ENCODE results near the gene RSBN1L. TPM values are rescaled to one million over a fixed set of nuclear protein-coding genes. Genes with fewer than 3 reads are reported as not detected.
A peak's percentile ranks its signal among the peaks of the same experiment; 100 is the strongest.
"Not testable (repeated sequence)": the region's sequence is repeated elsewhere in the genome, so short reads cannot be mapped to it uniquely, and the experiment has no call there.

Gene RSBN1L
- total RNA-seq: 10 to 100 TPM; 14.9 to 19.2 TPM

DNA sequence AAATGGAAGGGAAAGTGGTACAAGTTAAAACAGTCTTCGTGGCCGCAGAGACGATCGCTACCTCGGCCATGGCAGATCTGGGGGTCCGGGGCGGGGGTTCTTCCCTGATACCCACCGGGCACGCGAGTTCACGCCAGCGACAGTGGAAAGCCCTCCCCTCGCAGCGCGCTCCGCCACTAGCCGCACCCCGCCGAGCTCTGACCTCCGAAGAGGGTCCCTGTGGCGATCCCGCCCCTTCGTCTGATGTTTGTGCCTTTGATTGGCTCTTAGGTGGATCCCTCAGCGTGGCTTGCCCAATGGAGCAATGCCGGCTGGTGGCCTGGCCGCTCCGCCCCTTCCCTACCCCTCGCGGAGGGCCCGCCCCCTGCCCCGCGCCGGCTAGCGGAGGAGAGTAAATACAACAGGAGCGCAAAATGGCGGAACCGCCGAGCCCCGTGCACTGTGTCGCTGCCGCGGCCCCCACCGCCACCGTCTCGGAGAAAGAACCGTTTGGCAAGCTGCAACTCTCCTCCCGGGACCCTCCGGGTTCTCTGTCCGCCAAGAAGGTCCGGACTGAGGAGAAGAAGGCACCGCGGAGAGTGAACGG, at the start of gene RSBN1L:
TSS of gene RSBN1L (plus strand) at position 403 of the 586 bp plus-strand sequence. CDS start at position 414, 11 bp downstream.
- DNase-seq: peak; percentile 99
- peaks cover 44% of the 10 kb centered on the region for H3K4me1 Mint-ChIP-seq (ENCODE audit: low read depth)
- H3K27ac Mint-ChIP-seq: peak within 1 kb of the TSS; percentile 96
- no peaks in the 10 kb centered on the region for H3K9me3 Mint-ChIP-seq
- H3K27me3 Mint-ChIP-seq (ENCODE audit: low read depth): no peaks in the 10 kb centered on the region
- H3K36me3 Mint-ChIP-seq (ENCODE audit: insufficient read depth in 2 of 2): peaks cover 8% of the 10 kb centered on the region in 2 donors
- H3K4me3 Mint-ChIP-seq: peak within 1 kb of the TSS; percentile 98 to 99
- ATAC-seq (replicated peaks in 1 of 2): peak; percentile 97 to 98

DNA sequence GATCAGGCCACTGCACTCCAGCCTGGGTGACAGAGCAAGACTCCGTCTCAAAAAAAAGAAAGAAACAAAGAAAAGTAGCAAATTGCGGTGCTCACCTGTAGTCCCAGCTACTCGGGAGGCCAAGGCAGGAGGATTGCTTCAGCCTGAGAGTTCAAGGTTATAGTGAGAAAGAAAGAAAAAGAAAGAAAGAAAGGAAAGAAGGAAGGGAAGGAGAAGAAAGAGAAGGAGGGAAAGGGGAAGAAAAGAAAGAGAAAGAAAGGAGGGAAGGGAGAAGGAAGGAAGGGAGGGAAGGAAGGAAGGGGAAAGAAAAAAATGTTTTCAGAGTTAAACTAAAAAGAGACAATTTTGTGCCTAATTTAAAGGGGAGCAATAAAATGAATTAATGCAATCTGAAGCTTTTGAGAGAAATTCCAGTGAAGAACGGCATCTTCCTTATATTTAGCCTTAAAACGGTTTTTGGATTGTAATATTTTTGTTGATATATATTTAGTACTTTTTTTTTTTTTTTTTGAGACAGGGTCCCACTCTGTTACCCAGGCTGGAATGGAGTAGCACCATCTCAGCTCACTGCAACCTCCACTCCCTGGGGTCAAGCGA, 47.4 kb upstream of the RSBN1L start:
- DNase-seq (no peak), ATAC-seq (replicated peaks in 1 of 2) (no peak)
- Mint-ChIP-seq H3K9me3 (no peaks in the 10 kb centered on the region), H3K4me1 (ENCODE audit: low read depth) (no peaks in the 10 kb centered on the region), H3K27me3 (ENCODE audit: low read depth) (no peaks in the 10 kb centered on the region), H3K4me3 (no peak overlapping the region), H3K27ac (no peak overlapping the region), H3K36me3 (ENCODE audit: insufficient read depth in 2 of 2) (no peaks in the 10 kb centered on the region)

DNA sequence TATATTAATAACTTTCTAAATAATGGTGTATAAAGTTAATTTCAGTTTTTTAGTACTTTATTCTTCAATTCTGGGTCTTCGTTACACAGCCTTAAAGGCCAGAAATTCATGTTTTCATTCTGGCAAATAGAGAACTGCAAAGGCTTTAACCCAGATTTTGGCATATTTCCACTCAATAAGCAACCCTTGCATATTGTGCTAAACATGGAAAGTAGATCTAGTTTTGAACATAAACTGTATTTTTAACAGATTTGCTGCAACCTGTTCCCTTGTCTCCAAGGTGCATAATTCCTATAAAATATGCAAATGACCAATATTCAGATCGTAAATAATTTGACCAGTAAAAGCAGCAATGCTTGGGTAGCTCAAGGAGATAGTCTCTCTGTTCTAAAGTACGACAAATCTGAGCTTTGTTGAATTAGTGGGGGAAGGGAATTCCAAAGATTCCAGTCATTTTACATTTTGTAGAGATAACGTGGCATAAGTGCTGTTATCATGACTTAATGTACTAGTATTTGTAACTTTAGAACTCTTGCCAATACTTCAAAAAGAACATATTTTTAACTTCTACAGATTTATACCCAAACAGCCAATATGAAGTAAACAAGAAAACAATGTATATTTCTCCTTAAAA, 46.4 kb upstream of the RSBN1L start:
- Mint-ChIP-seq H3K4me1 (ENCODE audit: low read depth) (no peaks in the 10 kb centered on the region), H3K4me3 (no peak overlapping the region), H3K27ac (no peak overlapping the region), H3K27me3 (ENCODE audit: low read depth) (no peaks in the 10 kb centered on the region), H3K9me3 (no peaks in the 10 kb centered on the region), H3K36me3 (ENCODE audit: insufficient read depth in 2 of 2) (no peaks in the 10 kb centered on the region)
- ATAC-seq (replicated peaks in 1 of 2) (no peak), DNase-seq (no peak)

DNA sequence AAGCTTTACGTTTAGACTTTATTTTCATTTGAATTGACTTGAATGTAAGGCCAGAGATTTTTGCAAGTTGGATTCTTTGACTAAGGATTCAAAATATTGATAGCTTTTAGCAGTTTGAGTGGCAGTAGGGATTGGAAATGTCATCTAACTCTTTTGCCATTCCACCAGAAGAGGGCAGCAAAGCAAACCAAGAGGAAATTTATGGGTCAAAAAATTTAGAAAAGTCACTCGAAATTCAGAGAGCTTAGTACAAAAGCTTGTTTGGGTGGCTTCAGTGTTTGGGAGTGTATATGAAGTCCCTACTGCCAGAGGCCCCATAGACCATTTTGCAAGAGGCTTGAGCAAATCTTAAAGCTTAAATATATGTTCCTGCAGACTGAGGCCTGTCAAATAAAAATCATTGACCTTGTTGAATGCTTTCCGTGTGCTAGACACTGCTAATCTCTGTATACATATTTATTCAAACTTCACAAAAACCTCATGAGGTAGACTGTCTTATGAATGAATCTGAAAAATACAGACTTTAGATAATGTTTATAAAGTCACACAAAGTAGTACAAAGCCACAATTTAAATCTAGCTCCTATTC, 44.6 kb upstream of the RSBN1L start:
- DNase-seq: peak; percentile 15 to 44
- Mint-ChIP-seq H3K36me3 (ENCODE audit: insufficient read depth in 2 of 2) (no peaks in the 10 kb centered on the region), H3K4me3 (no peak overlapping the region), H3K9me3 (no peaks in the 10 kb centered on the region), H3K4me1 (ENCODE audit: low read depth) (no peaks in the 10 kb centered on the region), H3K27ac (no peak overlapping the region), H3K27me3 (ENCODE audit: low read depth) (no peaks in the 10 kb centered on the region)
- peak in 1 of 2 donors; percentile 19 for ATAC-seq (replicated peaks in 1 of 2)

GRCh38 chr7:77652826-77653225, 43.4 kb upstream of the RSBN1L start:
- H3K27me3 Mint-ChIP-seq (ENCODE audit: low read depth); ATAC-seq (replicated peaks in 1 of 2); DNase-seq; H3K4me3 Mint-ChIP-seq; H3K4me1 Mint-ChIP-seq (ENCODE audit: low read depth); H3K9me3 Mint-ChIP-seq; H3K36me3 Mint-ChIP-seq (ENCODE audit: insufficient read depth in 2 of 2); H3K27ac Mint-ChIP-seq: not testable (repeated sequence)

GRCh38 chr7:77653572-77653971, 42.7 kb upstream of the RSBN1L start:
- DNase-seq (no peak), ATAC-seq (replicated peaks in 1 of 2) (no peak)
- no peak overlapping the region for H3K27ac Mint-ChIP-seq
- H3K4me1 Mint-ChIP-seq (ENCODE audit: low read depth): no peaks in the 10 kb centered on the region
- H3K27me3 Mint-ChIP-seq (ENCODE audit: low read depth): no peaks in the 10 kb centered on the region
- no peaks in the 10 kb centered on the region for H3K36me3 Mint-ChIP-seq (ENCODE audit: insufficient read depth in 2 of 2)
- H3K9me3 Mint-ChIP-seq: no peaks in the 10 kb centered on the region
- no peak overlapping the region for H3K4me3 Mint-ChIP-seq

DNA sequence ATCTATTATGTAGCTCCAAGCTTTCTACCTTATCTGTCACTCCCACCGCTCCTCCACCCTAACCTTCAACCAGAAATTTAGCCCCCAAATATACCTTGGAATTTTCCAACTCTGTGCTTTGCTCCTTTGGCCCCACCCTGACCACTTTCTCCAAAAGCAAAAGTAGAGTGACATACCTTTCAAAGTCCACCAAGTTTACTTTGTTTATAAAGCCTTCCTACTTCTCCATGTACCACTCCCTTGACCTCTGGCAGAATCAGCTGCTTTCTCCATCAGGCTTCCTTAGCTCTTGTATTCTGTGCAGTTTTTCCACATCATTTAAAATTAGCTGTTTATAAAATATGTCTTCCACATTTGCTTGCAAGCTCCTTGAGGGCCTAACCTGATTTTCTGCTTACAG, 40.9 kb upstream of the RSBN1L start:
- DNase-seq: no peak
- no peak for ATAC-seq (replicated peaks in 1 of 2)
- Mint-ChIP-seq H3K27ac (no peak overlapping the region), H3K27me3 (ENCODE audit: low read depth) (no peaks in the 10 kb centered on the region), H3K36me3 (ENCODE audit: insufficient read depth in 2 of 2) (no peaks in the 10 kb centered on the region), H3K4me1 (ENCODE audit: low read depth) (no peaks in the 10 kb centered on the region), H3K9me3 (no peaks in the 10 kb centered on the region), H3K4me3 (no peak overlapping the region)

DNA sequence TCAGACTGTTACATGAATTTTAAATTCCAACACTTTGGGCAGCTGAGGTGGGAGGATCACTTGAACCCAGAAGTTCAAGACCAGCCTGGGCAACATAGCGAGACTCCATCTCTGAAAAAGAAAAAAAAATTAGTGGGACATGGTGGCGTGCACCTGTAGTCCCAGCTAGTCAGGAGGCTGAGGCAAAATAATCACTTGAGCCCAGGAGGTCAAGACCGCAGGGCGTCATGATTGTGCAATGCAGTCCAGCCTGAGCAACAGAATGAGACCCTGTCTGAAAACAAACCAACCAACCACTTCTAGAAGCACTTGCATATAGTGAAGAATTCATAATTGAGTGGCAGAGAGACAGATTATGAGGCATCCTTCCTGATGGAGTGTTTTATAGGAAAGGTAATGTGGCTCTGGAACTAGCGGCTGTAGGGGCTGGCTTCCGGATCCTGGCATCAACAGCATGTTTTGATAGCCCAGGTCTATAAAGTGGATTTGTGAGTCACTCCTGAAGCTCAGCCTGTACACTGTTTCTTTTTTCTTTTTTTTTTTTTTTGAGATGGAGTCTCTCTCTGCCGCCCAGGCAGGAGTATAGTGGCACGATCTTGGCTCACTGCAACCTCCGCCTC, 40.3 kb upstream of the RSBN1L start:
- Mint-ChIP-seq H3K4me3 (no peak overlapping the region), H3K36me3 (ENCODE audit: insufficient read depth in 2 of 2) (no peaks in the 10 kb centered on the region), H3K27me3 (ENCODE audit: low read depth) (no peaks in the 10 kb centered on the region), H3K27ac (no peak overlapping the region), H3K4me1 (ENCODE audit: low read depth) (no peaks in the 10 kb centered on the region), H3K9me3 (no peaks in the 10 kb centered on the region)
- ATAC-seq (replicated peaks in 1 of 2) (no peak), DNase-seq (no peak)

DNA sequence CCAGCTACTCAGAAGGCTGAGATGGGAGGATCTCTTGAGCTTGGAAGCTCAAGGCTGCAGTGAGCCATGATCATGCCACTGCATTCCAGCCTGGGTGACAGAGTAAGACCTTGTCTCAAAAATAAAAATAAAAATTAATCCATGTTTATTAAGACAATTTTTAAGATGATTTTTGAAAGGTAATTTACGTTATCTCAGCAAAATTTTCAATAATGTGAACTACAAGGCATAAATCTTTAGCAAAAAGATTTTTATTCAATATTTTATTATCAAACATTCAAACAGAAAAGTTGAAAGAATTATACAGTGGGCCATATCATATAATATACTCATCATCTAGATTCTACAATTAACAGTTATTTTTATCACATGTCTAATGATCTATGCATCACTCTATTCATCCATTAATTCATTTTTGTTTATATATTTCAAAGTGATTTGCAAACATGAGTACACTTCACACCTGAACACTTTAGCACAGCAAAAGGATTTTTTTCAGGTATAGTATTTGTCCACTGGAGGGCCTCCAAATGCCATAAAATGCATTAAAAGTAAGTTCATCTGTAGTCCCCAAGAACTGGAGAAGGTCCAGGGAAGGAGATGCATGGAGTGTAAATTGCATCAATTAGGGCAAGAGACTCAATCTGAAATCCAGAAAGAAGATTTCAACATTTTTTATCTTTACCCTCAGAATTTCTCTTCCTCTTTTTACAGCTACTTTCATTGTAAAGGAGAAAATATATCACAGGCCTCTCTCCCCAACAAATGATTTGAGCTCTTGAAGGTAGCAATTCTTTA, 38.6 kb upstream of the RSBN1L start:
- no peak overlapping the region for H3K4me3 Mint-ChIP-seq
- H3K27me3 Mint-ChIP-seq (ENCODE audit: low read depth): no peaks in the 10 kb centered on the region
- H3K4me1 Mint-ChIP-seq (ENCODE audit: low read depth): no peaks in the 10 kb centered on the region
- H3K27ac Mint-ChIP-seq: no peak overlapping the region
- H3K36me3 Mint-ChIP-seq (ENCODE audit: insufficient read depth in 2 of 2): no peaks in the 10 kb centered on the region
- ATAC-seq (replicated peaks in 1 of 2) (peak; percentile 53 to 57), DNase-seq (peak in 1 of 2 donors; percentile 16)
- no peaks in the 10 kb centered on the region for H3K9me3 Mint-ChIP-seq

DNA sequence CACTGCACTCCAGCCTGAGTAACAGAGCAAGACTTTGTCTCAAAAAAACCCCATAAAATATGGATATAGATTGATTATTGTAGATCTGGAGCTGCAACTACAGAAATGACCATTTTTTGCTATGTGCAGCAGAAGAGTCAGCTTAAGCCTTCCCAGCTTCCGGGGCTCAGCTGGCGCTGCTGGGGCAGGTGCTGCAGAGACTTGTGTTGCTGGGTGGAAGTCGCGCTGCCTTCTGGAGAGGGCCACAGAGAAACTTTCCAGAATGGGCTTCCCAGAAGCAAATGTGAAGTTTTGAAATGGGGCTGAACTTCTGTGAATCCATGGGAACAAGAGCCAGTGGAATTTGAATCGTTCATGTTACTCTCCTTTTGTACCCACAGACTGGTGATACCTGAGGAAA, 37.3 kb upstream of the RSBN1L start:
- H3K27me3 Mint-ChIP-seq (ENCODE audit: low read depth): no peaks in the 10 kb centered on the region
- no peak overlapping the region for H3K4me3 Mint-ChIP-seq
- H3K27ac Mint-ChIP-seq: no peak overlapping the region
- no peaks in the 10 kb centered on the region for H3K9me3 Mint-ChIP-seq
- ATAC-seq (replicated peaks in 1 of 2) (no peak), DNase-seq (no peak)
- H3K4me1 Mint-ChIP-seq (ENCODE audit: low read depth): no peaks in the 10 kb centered on the region
- H3K36me3 Mint-ChIP-seq (ENCODE audit: insufficient read depth in 2 of 2): no peaks in the 10 kb centered on the region

DNA sequence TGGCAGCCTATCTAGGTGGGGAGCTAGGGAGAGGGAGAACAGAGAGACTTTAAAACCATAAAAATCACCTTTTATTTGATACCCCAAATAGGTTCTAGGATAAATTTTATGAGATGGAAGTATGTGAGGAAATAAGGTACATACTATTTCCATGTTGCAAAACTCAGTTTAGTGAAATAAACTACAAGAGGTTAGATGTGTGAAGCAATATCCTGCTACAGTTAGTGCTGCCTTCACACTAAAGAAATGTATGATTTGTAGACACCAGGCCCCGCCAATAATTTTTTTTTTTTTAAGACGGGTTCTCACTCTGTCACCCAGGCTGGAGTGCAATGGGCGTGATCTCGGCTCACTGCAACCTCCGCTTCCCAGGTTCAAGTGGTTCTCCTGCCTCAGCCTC, 34.4 kb upstream of the RSBN1L start:
- ATAC-seq (replicated peaks in 1 of 2): no peak
- DNase-seq: no peak
- H3K9me3 Mint-ChIP-seq: no peaks in the 10 kb centered on the region
- no peak overlapping the region for H3K4me3 Mint-ChIP-seq
- H3K27me3 Mint-ChIP-seq (ENCODE audit: low read depth): no peaks in the 10 kb centered on the region
- no peak overlapping the region for H3K27ac Mint-ChIP-seq
- no peaks in the 10 kb centered on the region for H3K4me1 Mint-ChIP-seq (ENCODE audit: low read depth)
- no peaks in the 10 kb centered on the region for H3K36me3 Mint-ChIP-seq (ENCODE audit: insufficient read depth in 2 of 2)

DNA sequence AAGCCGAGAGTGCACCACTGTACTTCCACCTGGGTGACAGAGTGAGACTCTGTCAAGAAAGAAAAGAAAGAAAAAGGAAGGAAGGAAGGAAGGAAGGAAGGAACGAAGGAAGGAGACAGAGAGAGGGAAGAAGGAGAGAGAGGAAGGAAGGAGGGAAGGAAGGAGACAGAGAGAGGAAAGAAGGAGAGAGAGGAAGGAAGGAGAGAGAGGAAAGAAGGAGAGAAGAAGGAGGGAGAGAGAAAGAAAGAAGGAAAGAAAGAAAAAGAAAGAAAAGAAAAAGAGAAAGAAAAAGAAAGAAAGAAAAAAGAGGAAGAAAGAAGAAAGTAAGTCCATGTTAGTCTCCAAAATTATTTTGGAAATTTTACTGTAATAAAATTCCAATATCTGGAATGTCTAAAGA, 33.4 kb upstream of the RSBN1L start:
- no peaks in the 10 kb centered on the region for H3K36me3 Mint-ChIP-seq (ENCODE audit: insufficient read depth in 2 of 2)
- no peak overlapping the region for H3K4me3 Mint-ChIP-seq
- no peak overlapping the region for H3K27ac Mint-ChIP-seq
- H3K27me3 Mint-ChIP-seq (ENCODE audit: low read depth): no peaks in the 10 kb centered on the region
- ATAC-seq (replicated peaks in 1 of 2) (no peak), DNase-seq (no peak)
- H3K9me3 Mint-ChIP-seq: no peaks in the 10 kb centered on the region
- no peaks in the 10 kb centered on the region for H3K4me1 Mint-ChIP-seq (ENCODE audit: low read depth)

DNA sequence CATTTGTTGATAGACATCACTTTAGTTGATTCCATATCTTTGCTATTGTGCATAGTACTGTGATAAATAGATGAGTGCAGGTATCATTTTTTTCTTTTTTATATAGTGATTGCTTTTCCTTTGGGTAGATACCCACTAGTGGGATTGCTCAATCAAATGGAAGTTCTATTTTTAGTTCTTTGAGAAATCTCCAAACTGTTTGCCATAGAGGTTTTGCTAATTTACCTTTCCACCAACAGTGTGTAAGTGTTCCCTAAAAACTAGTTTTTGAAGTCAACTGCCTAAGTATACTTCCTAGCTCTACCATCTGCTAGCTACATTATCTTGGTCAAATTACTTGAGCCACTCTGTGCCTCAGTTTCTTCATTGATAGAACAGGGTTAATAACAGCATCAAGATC, 31.5 kb upstream of the RSBN1L start:
- no peaks in the 10 kb centered on the region for H3K4me1 Mint-ChIP-seq (ENCODE audit: low read depth)
- DNase-seq (no peak), ATAC-seq (replicated peaks in 1 of 2) (no peak)
- H3K27me3 Mint-ChIP-seq (ENCODE audit: low read depth): no peaks in the 10 kb centered on the region
- H3K27ac Mint-ChIP-seq: no peak overlapping the region
- no peak overlapping the region for H3K4me3 Mint-ChIP-seq
- no peaks in the 10 kb centered on the region for H3K9me3 Mint-ChIP-seq
- H3K36me3 Mint-ChIP-seq (ENCODE audit: insufficient read depth in 2 of 2): no peaks in the 10 kb centered on the region

Measured in activated T-cell treated with anti-CD3 and anti-CD28 coated beads, Interleukin-2, amount 50 U/mL, for 72 hours (primary cell).